HG03354 (cell line): Measurements from ENCODE around the gene MRPL48.
"Not testable (repeated sequence)": the region's sequence is repeated elsewhere in the genome, so short reads cannot be mapped to it uniquely, and the experiment has no call there.

ENCODE experiments used
- ATAC-seq: cut with Tn5 transposase; IDR thresholded peaks from one replicate; pipeline ENCODE4 v1.9.1; 2021; ENCODE audit warnings: mild to moderate bottlenecking; ENCODE audit not compliant: unreplicated experiment, poor library complexity, severe bottlenecking

MRPL48 gene

DNA sequence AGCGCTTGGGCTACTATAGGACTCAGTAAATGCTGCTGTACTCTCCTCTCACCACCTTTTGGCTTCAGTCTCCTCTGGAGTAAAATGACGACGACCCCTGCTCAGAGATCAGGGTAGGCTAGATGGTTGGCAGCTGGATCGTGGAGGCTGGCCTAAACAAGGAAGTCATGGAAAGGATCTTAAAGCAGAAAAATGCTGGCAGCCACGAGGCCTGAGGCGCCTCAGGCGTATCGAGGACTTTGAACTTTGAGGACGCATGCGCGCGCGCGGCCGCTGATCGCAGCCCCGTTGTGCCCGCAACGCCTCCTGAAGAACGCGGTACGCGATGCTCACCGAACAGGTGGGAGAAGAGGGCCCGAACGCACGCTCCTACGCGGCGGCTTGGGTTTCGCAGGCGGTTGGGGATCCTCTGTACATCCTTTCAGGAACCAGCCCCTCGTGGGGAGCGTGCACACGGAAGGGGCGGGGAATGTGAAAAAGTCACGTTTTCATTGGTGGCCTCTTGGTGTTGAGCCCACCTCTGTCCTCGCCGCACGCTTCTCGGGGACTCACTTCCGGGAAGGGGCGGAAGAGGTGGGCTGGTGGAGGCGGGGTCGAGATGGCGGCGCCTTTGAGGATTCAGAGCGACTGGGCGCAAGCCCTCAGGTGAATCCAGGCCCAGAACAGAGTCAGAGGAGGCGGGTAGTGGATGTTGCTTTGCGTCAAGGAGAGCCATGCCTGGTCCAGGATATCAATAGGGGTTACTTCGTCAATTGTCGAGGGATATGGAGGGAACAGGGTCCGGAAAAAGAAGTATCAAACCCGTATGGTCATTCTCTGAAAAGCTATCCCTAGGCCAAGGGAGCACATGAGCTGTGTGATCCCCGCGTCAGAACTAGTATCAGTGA, 89.0 kb downstream of the MRPL48 start, which contains the start of the genes COA4 and PAAF1:
COA4 (minus strand) TSS at position 423 of the 887 bp plus-strand sequence. CDS start 3,468 bp downstream, outside the sequence.
PAAF1 (plus strand) TSS at position 576 of the 887 bp plus-strand sequence; CDS start at position 599, 23 bp downstream.
- peak; percentile 98 for ATAC-seq

DNA sequence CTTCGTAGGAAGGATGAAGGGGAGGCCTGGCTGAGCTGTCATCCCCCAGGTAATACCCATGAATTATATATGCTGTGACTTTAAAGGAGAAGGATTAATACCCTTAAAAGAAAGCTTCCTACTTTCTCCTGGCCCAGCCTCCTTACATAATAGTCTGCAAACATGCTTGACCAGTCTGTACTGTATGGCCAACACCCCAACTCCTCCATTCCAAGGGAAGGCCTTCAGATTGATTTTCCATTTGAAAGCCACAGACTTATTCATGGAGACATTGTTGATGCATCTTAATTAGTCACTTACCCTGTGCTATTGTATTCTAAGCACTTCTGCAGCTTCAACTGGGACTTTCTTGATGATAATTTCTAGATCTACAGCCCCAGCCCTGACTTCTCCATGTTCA, 91.1 kb downstream of the MRPL48 start:
- ATAC-seq = no peak

DNA sequence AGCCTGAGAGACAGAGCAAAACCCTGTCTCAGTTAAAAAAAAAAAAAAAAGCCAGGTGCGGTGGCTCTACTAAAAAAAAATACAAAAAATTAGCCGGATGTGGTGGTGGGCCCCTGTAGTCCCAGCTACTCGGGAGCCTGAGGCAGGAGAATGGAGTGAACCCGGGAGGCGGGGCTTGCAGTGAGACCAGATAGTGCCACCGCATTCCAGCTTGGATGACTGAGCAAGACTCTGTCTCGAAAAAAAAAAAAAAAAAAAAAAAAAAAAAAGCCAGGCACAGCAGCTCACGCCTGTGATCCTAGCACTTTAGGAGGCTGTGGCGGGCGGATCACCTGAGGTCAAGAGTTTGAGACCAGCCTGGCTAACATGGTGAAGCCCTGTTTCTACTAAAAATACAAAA, 92.8 kb downstream of the MRPL48 start:
- not testable (repeated sequence) for ATAC-seq

DNA sequence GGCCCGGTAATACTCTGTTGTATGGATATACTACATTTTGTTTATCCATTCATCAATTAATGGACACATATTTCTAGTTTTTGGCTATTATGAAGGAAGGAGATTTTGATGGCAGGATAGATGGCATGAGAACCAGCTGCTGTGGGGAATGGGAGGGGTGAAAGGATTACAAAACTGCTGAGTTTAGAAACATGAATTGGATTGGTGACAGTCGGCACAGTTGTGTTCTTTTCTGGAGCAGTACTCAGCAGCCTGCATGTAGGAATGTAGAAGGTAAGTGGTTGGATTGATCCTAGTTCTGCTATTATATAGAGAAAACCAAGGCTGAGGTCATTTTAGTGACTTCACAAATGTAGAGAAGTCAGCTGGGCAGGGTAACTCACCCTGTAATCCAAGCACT, 96.2 kb downstream of the MRPL48 start:
- no peak for ATAC-seq

DNA sequence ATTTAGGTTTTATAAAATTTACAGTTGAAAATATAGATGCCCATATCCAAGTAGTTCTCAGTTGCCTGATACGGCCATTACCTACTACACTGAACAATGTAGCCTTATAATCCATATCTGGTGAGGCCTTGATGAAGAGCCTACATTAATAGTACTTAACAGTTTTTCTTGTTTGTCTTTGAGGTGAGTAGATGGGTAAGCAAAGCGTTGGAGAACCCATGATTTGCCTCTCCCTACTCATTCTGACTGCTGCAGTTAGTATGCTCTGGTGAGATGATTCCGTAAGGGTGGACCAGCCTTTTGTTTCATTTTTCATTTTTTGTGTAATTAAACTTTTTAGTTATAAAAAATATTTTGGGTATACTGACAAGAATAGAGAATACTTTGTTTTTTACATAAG, 100.6 kb downstream of the MRPL48 start:
- ATAC-seq = no peak

DNA sequence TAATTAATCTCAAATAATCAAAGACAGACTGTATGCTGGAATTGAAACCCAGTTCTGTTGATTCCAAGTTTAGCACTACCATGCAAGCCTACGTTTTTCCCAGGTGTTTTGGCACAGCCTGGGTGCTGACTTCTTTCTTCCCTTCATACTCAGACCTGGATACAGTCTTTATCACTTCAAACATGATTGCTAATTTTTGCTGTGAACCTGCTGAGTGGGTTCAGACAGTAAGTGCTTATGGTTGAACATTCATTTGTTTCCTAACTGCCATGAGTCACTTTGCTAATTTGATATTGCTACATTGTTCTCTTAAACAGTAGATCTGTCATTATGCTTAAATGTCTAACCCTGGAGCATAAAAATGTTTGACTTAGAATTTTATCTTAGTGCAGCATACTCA, 101.3 kb downstream of the MRPL48 start:
- ATAC-seq = no peak

DNA sequence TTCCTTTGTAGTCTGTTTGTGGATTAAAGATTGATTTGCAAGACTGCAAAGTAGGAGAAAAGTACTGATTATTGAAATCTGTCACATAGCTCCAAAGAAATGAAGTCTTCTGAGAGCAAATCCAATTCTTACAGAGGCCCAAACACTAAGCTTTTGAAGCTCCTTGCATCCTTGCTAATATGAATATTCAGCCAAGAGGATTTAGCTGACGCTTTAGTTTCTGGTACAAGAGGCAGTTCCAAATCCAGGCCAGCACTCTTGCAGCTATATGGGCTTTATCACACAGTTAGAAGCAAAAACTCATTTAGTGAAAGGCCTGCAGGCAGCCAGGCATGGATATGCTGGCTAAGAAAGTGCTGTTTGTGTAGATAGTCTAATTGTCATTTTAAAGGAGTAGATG, 101.9 kb downstream of the MRPL48 start:
- ATAC-seq = no peak

DNA sequence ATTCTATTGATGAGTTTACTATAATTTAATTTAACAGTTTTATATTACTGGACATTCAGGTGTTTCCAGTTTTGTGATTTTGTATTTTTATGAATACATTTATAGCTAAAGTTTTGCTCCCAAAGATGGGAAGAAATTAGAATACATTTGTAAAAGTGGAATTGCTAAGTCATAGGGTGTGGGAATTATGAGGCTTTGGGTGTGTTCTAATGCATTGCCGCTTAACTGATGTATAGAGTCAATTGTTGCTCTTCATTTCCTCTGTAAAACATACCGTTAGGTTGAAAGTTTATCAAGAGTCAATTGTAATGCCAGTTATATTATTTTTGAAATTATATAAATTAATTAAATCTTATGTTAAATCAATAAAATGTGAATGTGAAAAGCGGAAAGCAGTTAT, 105.4 kb downstream of the MRPL48 start:
- ATAC-seq = no peak

DNA sequence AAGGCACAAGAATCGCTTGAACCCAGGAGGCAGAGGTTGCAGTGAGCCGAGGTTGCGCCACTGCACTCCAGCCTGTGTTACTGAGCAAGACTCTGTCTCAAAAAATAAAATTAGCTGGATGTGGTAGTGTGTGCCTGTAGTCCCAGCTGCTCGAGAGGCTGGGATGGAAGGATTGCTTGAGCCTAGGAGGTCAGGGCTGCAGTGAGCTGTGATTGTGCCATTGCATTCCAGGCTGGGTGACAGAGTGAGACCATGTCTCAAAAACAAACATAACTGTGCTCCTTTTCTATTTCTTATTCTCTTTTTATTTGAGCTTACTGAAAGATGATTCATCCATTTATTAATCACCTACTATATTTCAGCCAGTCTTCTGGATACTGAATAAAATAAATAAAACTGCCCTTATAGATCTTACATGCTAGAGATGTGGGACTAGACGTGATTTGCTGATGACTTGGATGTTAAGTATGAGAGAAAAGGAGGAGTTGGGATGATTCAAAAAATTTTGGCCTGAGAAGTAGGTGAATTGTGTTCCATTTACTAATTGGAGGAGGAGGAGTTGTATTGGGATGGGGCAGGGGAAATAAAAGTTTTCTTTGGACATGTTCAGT, 107.2 kb downstream of the MRPL48 start:
- no peak for ATAC-seq

DNA sequence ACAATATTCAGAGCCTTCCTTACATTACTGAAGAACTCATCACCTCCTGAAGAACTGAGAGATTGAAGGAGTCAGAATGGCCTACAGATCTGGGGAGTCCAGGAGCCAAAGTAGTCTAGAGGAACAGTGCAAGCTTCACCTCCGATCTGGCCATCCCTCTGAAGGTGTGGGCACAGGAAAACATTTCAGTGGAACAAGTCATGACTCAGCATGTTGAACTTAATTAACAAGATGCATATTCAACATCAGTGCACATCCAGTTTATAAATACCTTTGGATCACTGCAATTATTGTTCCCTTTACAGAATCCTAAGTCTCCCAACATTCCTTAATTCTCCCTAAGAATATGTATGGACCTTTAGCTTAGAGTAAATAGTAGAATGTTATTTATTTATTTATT, 114.6 kb downstream of the MRPL48 start:
- no peak for ATAC-seq

DNA sequence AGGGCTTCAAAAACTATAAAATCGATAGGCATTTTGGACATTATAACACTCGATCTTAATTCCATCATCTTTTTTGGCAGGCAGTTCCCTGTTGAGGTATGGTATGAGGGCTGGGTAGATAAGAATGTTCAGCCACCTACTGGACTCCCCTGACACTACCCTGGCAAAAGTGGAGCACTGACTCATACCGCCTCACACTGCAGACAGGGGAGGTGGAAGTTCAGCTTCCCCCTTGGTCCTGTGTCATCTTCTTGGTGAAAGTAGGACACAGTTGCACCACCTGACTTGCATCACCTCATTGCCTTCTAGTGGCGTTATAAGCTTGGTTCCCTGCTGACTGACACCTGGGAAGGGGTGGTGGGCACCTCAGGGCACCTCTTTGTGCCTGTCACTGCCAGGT, 119.5 kb downstream of the MRPL48 start:
- no peak for ATAC-seq

DNA sequence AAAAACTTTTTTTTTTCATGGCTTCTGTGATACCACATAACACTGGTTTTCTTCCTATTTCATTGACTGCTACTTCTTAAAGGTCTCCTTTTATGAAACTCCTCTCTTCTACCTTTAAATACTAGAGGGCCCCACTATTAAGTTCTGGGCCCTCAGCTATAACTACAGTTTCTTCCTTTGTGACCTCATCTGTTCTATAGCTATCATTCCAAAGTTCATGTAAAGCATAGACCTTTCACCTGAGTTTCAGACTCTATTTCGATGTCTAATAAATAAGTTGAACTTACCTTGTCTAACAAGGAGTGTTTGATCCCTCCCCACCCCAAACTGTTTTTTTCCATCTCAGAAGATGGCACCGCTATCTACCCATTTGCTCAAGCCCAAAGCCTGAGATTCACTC, 124.4 kb downstream of the MRPL48 start:
- no peak for ATAC-seq

DNA sequence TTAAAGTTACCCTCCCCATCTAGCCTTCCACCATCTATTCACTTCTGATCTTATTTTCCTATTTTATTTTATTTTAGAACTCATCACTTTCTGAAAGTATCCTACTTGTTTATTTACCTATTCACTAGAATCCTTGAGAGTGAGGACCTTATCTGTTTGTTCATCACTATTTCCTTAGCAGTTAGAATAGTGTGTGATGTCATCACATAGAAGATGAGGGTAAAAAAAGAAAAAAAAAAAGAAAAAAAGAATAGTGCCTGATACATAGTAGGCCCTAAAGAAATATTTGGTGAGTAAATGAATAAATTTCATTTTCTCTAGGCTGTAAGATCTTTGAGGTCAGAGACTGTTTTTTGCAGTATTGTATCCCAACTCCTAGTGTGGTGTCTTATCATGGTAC, 125.8 kb downstream of the MRPL48 start:
- no peak for ATAC-seq

DNA sequence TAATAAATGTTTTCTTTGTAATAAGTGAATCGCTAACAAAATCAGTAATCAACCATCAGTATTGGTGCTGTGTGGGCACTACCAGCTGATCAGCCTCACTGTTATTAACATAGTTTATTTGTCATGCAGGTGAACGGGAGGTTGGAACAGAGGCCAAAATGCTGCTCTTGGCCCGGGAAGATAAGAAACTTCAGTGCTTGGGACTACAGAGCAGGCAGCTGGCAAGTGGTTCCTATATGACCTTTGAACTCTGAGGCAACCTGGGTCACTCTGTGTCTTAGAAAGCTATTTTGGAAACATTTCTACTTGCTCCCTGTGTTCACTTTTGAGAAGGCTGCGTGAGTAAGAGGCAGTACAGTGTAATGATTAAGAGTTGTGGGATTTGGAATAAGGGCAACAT, 126.6 kb downstream of the MRPL48 start:
- no peak for ATAC-seq
